ENCODE data around the gene CCDC71L.

GRCh38 chr7:106678795-106679152, 17.8 kb upstream of the CCDC71L start:
- TF ChIP-seq ZNF274 (IDR thresholded peaks at IDR 0.05; ENCODE audit: low read depth, low read length): no peak
- no peak for TF ChIP-seq SUZ12 (IDR thresholded peaks at IDR 0.05; ENCODE audit: extremely low read depth, insufficient read depth, insufficient read length)
- TF ChIP-seq YY1 (IDR thresholded peaks at IDR 0.05; ENCODE audit: insufficient read depth, insufficient read length): no peak

Data from NT2/D1 (cell line).